Activated CD4-positive, alpha-beta T cell treated with anti-CD3 and anti-CD28 coated beads, Interleukin-2, amount 10 ng/mL, durations not matched to agents 24 days and 14 days (primary cell): ENCODE results near the gene FHL2. TPM values are rescaled to one million over a fixed set of nuclear protein-coding genes. Genes with fewer than 3 reads are reported as not detected.
A peak's percentile ranks its signal among the peaks of the same experiment; 100 is the strongest.

Source experiments
- DNase-seq: peaks from one replicate; pipeline ENCODE4 v3.0.0; 2022
- H3K27ac Mint-ChIP-seq: one replicate; pipeline ENCODE4 v1.8.0; 2022; ENCODE audit warnings: mild to moderate bottlenecking, mixed read lengths
- H3K27me3 Mint-ChIP-seq: one replicate; pipeline ENCODE4 v1.8.0; 2022; ENCODE audit warnings: mixed read lengths
- H3K36me3 Mint-ChIP-seq: one replicate; pipeline ENCODE4 v1.8.0; 2022; ENCODE audit warnings: low read depth, mild to moderate bottlenecking, mixed read lengths
- H3K4me1 Mint-ChIP-seq: one replicate; pipeline ENCODE4 v1.8.0; 2021; ENCODE audit warnings: mixed read lengths
- H3K4me3 Mint-ChIP-seq: one replicate; pipeline ENCODE4 v1.8.0; 2022; ENCODE audit warnings: mild to moderate bottlenecking, moderate library complexity, mixed read lengths
- H3K9me3 Mint-ChIP-seq: one replicate; pipeline ENCODE4 v1.8.0; 2021; ENCODE audit warnings: mixed read lengths
- intact Hi-C: fragments of 100-400 bp; cut with micrococcal nuclease; formaldehyde crosslinking; loops from one replicate; pipeline ENCODE4 v1.15.1; 2023
- total RNA-seq: library from RNA; stranded (reverse); gene quantifications from 2 replicates; pipeline ENCODE4 v1.2.3, GENCODE V29; 2022

FHL2 gene
- total RNA-seq, 1 donor from 2014 or later: 3.8 TPM

- DNase-seq: no peak
- Mint-ChIP-seq H3K9me3 (peaks cover 7% of the 10 kb centered on the region), H3K4me3 (no peak overlapping the region), H3K27ac (no peak overlapping the region), H3K27me3 (no peaks in the 10 kb centered on the region), H3K36me3 (peaks cover 62% of the 10 kb centered on the region), H3K4me1 (peaks cover 11% of the 10 kb centered on the region)
- intact Hi-C loops: no loop called here
Observed at GRCh38 chr2:105357122-105357521, 41.7 kb downstream of the FHL2 start.

GRCh38 chr2:105344704-105345345 lies 54.0 kb downstream of the FHL2 start:
- no peaks in the 10 kb centered on the region for H3K27me3 Mint-ChIP-seq
- H3K9me3 Mint-ChIP-seq: no peaks in the 10 kb centered on the region
- H3K4me3 Mint-ChIP-seq: no peak overlapping the region
- peaks cover 56% of the 10 kb centered on the region for H3K36me3 Mint-ChIP-seq
- intact Hi-C loops: loop anchor here (1.0 kb wide), 1 partner anchor 176 kb away; no protein-coding TSS in a partner anchor
- no peak for DNase-seq
- H3K4me1 Mint-ChIP-seq: peaks cover 2% of the 10 kb centered on the region
- no peak overlapping the region for H3K27ac Mint-ChIP-seq

- intact Hi-C loops: loop anchor here (10.0 kb wide), 2 partner anchors 405 to 755 kb away; partner anchors contain the start of gene NCK2
- Mint-ChIP-seq H3K9me3 (no peaks in the 10 kb centered on the region), H3K27me3 (no peaks in the 10 kb centered on the region), H3K36me3 (peaks cover 33% of the 10 kb centered on the region), H3K4me3 (peak overlapping the region; percentile 32), H3K27ac (no peak overlapping the region), H3K4me1 (peaks cover 23% of the 10 kb centered on the region)
- DNase-seq: no peak
Observed at GRCh38 chr2:105339414-105339813, 59.4 kb downstream of the FHL2 start.

DNA sequence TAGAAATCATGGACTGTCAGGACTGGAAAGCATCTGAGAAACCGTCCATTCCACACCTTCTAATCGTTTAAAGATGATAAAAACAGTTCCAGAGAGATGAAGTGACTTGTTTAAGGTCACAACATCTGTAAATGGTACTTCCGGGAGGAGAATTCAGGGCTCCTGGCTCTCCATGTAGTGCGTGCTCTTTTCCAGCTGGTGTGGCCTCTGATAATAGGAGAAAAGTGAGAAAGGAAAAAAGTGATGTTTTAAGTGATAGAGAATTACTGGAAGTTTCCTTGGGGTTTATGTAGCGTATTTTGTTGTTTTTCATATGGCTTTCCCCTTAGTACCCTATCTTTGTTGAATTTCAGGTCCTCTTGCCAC lies 60.8 kb downstream of the FHL2 start:
- intact Hi-C loops: loop anchor here (10.0 kb wide), 2 partner anchors 407 to 757 kb away; partner anchors contain the start of gene NCK2
- H3K9me3 Mint-ChIP-seq: no peaks in the 10 kb centered on the region
- peaks cover 23% of the 10 kb centered on the region for H3K4me1 Mint-ChIP-seq
- no peak for DNase-seq
- peak overlapping the region; percentile 100 for H3K27ac Mint-ChIP-seq
- peaks cover 28% of the 10 kb centered on the region for H3K36me3 Mint-ChIP-seq
- no peaks in the 10 kb centered on the region for H3K27me3 Mint-ChIP-seq
- H3K4me3 Mint-ChIP-seq: peak overlapping the region; percentile 92

DNA sequence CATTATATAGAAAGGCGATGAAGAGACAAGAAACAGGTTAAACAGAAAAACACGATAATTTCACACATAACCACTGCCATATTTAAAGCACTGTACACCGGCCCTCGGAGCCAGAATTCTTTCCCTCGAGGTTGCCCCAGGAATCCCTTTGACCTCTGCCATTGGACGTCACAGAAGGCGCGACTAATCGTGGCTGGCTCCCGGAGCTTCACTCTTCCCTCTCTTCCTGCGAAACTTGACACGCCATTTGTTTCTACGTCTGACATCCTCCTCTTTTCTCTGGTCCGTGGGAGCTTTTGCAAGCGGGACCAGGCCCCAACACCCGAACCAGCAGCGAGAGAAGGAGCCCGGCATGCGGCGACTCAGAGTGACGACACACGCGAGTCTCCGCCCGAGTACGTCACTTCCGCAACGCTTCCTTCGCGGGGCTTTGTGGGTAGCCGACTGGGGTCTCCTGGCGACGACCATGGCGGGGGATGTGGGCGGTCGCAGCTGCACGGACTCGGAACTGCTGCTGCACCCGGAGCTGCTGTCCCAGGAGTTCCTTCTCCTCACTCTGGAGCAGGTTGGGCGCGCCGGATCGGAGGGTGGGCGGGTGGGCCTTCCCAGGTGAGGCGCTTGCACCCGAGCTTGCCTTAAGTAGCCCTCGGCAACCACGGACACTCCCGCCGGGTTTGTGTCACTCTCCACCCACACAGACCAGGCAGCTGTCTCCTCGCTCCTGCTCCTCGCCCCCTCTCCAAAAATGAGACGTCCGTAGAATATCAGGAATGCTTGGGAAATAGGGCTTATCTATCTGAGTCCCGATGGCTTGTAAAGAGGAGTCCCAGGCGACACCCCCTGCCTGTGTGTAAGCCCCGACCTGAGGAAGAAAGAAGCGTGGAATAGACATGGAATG lies 61.5 kb downstream of the FHL2 start, which contains the start of gene C2orf49:
Gene C2orf49 (plus strand): TSS at position 419 of the 898 bp plus-strand sequence. CDS start 48 bp downstream, at position 467.
- Mint-ChIP-seq H3K27ac (peak within 1 kb of the TSS; percentile 100), H3K4me3 (peak within 1 kb of the TSS; percentile 92), H3K4me1 (peaks cover 22% of the 10 kb centered on the region), H3K36me3 (peaks cover 24% of the 10 kb centered on the region), H3K9me3 (no peaks in the 10 kb centered on the region), H3K27me3 (no peaks in the 10 kb centered on the region)
- peak; percentile 97 for DNase-seq
- intact Hi-C loops: loop anchor here (1.0 to 10.0 kb wide), 4 partner anchors 8 to 857 kb away; partner anchors contain the start of genes NCK2, TGFBRAP1 and UXS1

- no peak for DNase-seq
- Mint-ChIP-seq H3K4me3 (peak overlapping the region; percentile 92), H3K4me1 (peaks cover 22% of the 10 kb centered on the region), H3K27me3 (no peaks in the 10 kb centered on the region), H3K9me3 (no peaks in the 10 kb centered on the region), H3K27ac (peak overlapping the region; percentile 100), H3K36me3 (peaks cover 21% of the 10 kb centered on the region)
- intact Hi-C loops: loop anchor here (1.0 to 10.0 kb wide), 4 partner anchors 7 to 858 kb away; partner anchors contain the start of genes NCK2, TGFBRAP1 and UXS1
Observed at GRCh38 chr2:105336786-105337121, 62.1 kb downstream of the FHL2 start.

DNA sequence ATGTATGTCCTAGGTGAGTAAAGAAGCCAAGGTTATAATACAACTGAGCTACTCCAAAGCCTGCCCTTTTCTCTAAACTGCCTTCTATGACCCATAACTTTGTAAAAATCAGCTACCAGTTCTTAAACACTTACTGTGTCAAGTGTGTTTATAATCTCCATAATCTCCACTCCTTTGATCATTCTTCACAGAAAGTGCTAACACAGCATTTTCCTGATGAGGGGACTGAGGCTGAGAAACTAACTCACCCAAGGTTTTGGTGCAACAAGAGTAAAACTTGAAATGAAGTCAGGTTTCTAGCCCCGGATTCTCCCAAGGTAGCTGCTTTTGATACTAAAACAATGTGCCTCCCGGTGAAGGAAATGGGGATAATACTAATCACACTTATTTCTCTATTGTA lies 63.4 kb downstream of the FHL2 start:
- Mint-ChIP-seq H3K27me3 (no peaks in the 10 kb centered on the region), H3K9me3 (no peaks in the 10 kb centered on the region), H3K4me3 (no peak overlapping the region), H3K27ac (no peak overlapping the region), H3K4me1 (peaks cover 25% of the 10 kb centered on the region), H3K36me3 (peaks cover 11% of the 10 kb centered on the region)
- intact Hi-C loops: loop anchor here (10.0 kb wide), 2 partner anchors 409 to 759 kb away; partner anchors contain the start of gene NCK2
- DNase-seq: no peak

- Mint-ChIP-seq H3K4me3 (no peak overlapping the region), H3K36me3 (peaks cover 6% of the 10 kb centered on the region), H3K27me3 (no peaks in the 10 kb centered on the region), H3K9me3 (no peaks in the 10 kb centered on the region), H3K4me1 (peaks cover 28% of the 10 kb centered on the region), H3K27ac (no peak overlapping the region)
- DNase-seq: no peak
- intact Hi-C loops: loop anchor here (10.0 kb wide), 2 partner anchors 411 to 761 kb away; partner anchors contain the start of gene NCK2
Observed at GRCh38 chr2:105334211-105334610, 64.6 kb downstream of the FHL2 start.

GRCh38 chr2:105330681-105331375 lies 68.0 kb downstream of the FHL2 start:
- Mint-ChIP-seq H3K27ac (peak overlapping the region; percentile 94), H3K4me3 (peak overlapping the region; percentile 91), H3K36me3 (peaks cover 8% of the 10 kb centered on the region), H3K9me3 (no peaks in the 10 kb centered on the region), H3K27me3 (no peaks in the 10 kb centered on the region), H3K4me1 (peaks cover 30% of the 10 kb centered on the region)
- no peak for DNase-seq
- intact Hi-C loops: loop anchor here (10.0 kb wide), 2 partner anchors 414 to 764 kb away; partner anchors contain the start of gene NCK2

- Mint-ChIP-seq H3K4me1 (peaks cover 30% of the 10 kb centered on the region), H3K4me3 (peak within 1 kb of the TSS; percentile 91), H3K9me3 (no peaks in the 10 kb centered on the region), H3K36me3 (peaks cover 15% of the 10 kb centered on the region), H3K27me3 (no peaks in the 10 kb centered on the region), H3K27ac (peak within 1 kb of the TSS; percentile 94)
- peak; percentile 91 for DNase-seq
- intact Hi-C loops: loop anchor here (1.0 to 10.0 kb wide), 3 partner anchors 7 to 765 kb away; partner anchors contain the start of genes C2orf49 and NCK2
Observed at GRCh38 chr2:105329561-105330495, 69.0 kb downstream of the FHL2 start, which contains the start of gene TGFBRAP1. TGFBRAP1 (minus strand) TSS chr2:105329735; CDS start chr2:105308301, 21,434 bp downstream.

GRCh38 chr2:105329197-105329554 lies 69.7 kb downstream of the FHL2 start:
- Mint-ChIP-seq H3K4me3 (peak overlapping the region; percentile 91), H3K27me3 (no peaks in the 10 kb centered on the region), H3K4me1 (peaks cover 30% of the 10 kb centered on the region), H3K36me3 (peaks cover 15% of the 10 kb centered on the region), H3K9me3 (no peaks in the 10 kb centered on the region), H3K27ac (peak overlapping the region; percentile 93)
- intact Hi-C loops: loop anchor here (1.0 kb wide), 1 partner anchor 8 kb away; the partner anchor contains the start of gene C2orf49
- DNase-seq: peak; percentile 67
